HPDE6-E6E7 (cell line): ENCODE results near the gene TEX2.
"Not testable (repeated sequence)": the region's sequence is repeated elsewhere in the genome, so short reads cannot be mapped to it uniquely, and the experiment has no call there.

Experiments
- DNase-seq: peaks from one replicate; pipeline ENCODE4 v3.0.0; 2011; ENCODE audit warnings: missing footprints; ENCODE audit errors: extremely low spot score

The TEX2 gene

DNA sequence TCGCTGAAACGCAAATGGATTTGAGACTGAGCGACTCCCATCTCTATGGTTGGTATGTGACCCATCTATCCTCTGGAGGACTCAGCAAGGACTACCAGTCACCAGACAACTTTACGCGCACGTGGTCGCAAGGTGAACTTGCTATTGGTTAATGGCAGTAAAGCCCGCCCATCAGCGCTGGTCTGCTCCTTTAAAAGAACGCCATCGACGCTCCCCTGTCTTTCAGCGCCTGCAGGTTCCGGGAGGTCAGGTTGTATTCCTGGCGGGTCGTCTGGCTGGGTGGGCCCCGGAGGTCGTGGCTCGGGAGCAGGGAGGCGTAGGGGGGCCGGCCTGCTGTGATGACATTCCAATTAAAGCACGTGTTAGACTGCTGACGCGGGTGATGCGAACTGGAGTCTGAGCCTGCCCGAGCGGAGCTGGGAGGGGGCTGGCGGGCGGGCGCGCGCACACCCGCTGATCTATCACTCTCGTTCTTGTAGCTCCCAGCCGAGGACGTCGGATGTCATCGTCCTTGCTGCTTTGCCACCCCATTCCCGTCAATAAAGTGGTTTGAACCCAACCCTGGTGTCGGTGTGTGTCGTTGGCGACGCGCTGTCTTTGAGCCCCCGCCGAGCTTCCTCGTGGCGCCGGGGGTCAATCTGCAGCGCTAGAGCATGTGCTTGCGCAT lies 117.2 kb downstream of the TEX2 start:
- DNase-seq: peak; percentile 95

- DNase-seq: no peak
These were observed 117.7 kb downstream of the TEX2 start for GRCh38 chr17:64145375-64145750.

DNA sequence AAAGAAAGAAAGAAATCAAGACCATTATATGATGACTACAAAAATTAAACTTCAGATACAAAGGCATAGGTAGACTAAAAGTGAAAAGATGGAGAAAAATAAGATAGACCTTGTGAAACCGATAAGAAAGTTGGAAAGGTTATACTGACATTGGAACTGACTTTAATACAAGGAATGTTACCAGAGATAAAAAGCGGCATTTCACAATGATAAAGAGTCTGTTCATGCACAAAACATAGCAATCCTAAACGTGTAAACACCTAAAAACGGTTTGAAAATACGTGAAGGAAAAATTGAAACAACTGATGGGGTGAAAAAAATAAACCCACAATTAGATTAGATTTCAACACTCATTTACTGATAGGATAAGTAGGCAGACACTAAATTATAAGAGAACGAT lies 123.5 kb downstream of the TEX2 start:
- DNase-seq: no peak

- no peak for DNase-seq
These were observed 124.6 kb downstream of the TEX2 start for GRCh38 chr17:64138441-64138840.

- DNase-seq: no peak
These were observed 128.1 kb downstream of the TEX2 start for GRCh38 chr17:64135000-64135399.

- no peak for DNase-seq
These were observed 128.7 kb downstream of the TEX2 start for GRCh38 chr17:64134216-64134970.

- no peak for DNase-seq
These were observed 129.4 kb downstream of the TEX2 start for GRCh38 chr17:64133546-64134215.

DNA sequence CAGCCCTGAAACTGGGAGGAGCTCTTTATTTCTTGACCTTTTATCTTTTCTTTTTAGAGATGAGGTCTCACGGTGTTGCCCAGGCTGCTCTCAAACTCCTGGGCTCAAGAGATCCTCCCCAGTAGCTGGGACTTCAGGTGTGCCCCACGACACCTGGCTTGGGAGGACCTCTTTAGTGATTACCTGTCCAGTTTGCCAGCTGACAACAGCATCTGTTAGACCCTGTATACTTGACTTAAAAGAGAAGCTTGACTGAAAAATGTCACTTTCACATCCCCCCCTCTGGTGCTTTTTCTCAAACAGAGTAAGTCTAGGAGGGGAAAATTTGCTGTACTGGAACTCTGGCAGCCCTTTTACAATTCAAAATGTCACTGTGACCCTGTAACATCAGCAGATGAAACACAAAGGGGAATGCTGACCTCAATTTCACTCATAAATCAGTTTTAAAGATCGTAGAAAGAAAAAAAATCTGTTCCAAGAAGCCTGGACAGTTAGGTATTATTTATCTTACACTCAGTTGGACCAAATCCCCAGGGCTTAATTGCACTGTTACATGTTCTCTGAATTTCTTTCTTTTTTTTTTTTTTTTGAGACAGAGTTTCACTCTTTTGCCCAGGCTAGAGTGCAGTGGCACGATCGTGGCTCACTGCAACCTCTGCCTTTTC lies 131.3 kb downstream of the TEX2 start:
- no peak for DNase-seq

- DNase-seq: no peak
These were observed 132.5 kb downstream of the TEX2 start for GRCh38 chr17:64130559-64131001.

- DNase-seq: no peak
These were observed 133.1 kb downstream of the TEX2 start, which contains the start of gene ERN1 for GRCh38 chr17:64129765-64130558. TSS of gene ERN1 (minus strand) at chr17:64130144. CDS start at chr17:64130029, 115 bp downstream.

DNA sequence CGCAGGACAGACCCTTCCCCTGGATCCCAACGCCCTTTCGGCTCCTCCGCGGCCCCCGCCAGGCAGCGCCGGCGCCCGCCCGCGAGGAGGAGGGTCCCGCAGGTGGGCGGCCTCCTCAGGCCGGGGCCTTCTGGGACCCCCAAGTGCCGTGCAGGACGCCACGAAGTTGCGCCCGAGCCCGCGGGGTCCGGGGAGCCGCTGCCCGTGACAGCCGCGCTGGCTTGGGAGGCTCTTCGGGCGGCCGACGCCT lies 133.6 kb downstream of the TEX2 start:
- DNase-seq: no peak

GRCh38 chr17:64128787-64129514 lies 134.1 kb downstream of the TEX2 start:
- DNase-seq: no peak

GRCh38 chr17:64126918-64127317 lies 136.1 kb downstream of the TEX2 start:
- no peak for DNase-seq

DNA sequence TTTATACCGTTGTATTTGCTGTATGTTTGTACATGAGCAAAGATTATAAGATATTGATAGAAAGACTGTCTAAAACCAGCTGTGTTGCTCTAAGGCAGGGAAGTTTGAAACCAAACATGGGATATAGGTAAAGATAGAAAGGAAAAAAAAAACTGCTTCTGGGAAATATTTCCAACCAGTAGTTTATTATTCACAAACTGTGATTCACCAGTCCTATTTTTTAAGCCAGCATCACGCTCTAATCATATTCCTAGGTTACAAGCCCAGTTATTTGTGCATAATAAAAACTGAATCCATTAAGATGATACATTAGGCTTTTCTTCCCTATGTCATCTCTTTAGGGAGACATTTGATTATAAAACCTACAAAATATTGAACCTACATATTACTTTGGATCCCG lies 137.1 kb downstream of the TEX2 start:
- no peak for DNase-seq

GRCh38 chr17:64124609-64125008 lies 138.5 kb downstream of the TEX2 start:
- no peak for DNase-seq

- no peak for DNase-seq
These were observed 139.9 kb downstream of the TEX2 start for GRCh38 chr17:64123114-64123513.

DNA sequence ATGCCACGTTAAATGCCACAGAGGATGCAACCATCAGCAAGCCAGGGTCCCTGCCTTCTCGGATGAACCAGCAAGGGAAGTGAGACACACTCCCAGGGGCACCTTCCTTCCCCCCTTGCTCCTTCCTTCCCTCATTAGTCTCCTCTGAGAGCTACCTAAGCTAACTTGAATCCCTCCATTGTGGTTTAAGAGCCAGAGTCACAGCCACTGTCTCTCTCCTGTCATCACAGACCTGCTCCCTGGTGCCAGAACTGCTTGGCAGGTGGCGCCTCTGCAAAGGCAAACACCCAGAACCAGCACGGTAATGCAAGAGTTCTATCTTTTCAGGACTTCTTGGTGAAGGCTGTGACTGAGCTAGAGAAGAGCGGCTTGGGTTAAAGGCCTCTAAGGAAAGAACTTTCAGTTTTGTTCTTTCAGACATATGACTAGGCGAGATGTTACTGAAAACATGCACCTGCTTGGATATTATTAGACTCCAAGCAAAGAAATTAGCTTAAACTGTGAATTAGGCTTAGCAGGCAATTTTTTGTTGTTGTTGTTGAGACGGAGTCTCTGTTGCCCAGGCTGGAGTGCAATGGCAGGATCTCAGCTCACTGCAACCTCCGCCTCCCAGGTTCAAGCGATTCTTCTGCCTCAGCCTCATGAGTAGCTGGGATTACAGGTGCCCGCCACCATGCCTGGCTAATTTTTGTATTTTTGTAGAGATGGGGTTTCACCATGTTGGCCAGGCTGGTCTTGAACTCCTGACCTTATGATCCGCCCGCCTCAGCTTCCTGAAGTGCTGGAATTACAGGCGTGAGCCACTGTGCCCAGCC lies 141.9 kb downstream of the TEX2 start:
- DNase-seq: not testable (repeated sequence)

DNA sequence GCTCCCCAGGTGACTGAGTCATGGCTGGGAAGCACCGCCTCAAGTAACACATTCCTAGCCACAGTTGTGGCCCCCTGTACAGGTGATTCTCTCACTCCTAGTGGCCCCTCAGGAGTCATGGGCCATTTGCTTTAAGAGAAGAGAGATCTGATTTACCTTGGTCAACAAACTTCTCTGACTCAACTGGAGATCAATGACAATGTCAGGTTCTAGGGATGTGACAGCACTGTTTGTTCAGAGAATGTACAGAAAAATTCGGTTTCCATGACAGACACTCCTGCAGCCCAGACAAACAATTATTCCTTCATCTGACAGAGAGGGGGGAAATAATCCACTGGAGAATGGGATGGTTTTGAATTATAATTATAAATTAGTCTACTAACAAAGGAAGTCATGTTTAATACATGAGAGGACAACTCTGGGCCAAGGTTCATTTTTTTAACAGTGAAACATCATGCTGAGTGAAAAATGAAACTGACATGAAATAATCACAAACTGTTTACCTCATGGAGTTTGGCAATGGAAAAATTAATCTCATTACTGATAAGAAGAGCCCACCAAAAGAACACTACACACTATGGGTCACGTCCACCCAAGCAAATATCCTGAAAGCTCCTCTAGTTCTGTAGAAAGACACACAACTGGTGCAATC lies 142.8 kb downstream of the TEX2 start:
- DNase-seq: no peak
